ENCODE measurements around the gene MSL2. TPM values are rescaled to one million over a fixed set of nuclear protein-coding genes. Genes with fewer than 3 reads are reported as not detected.
A peak's percentile ranks its signal among the peaks of the same experiment; 100 is the strongest.
"Not testable (repeated sequence)": the region's sequence is repeated elsewhere in the genome, so short reads cannot be mapped to it uniquely, and the experiment has no call there.

MSL2 gene
- total and polyA plus RNA-seq, 4 experiments from 2014 or later, result 36.3 to 103 (median 69.9) TPM

GRCh38 chr3:136198462-136199078, 2.4 kb upstream of the MSL2 start:
- intact Hi-C loops (cut with micrococcal nuclease), result loop anchor here (5.0 to 10.0 kb wide), 2 partner anchors 1711 to 1986 kb away; partner anchors contain the start of genes ANAPC13, ARMC8 and CEP63
- not testable (repeated sequence) for H3K9me3 ChIP-seq (ENCODE audit: control insufficient read depth in 1 of 2, low read length in 2 of 2); H3K4me3 Mint-ChIP-seq; H3K9me3 Mint-ChIP-seq; DNase-seq; H3K4me3 ChIP-seq (ENCODE audit: low read length in 2 of 2); H3K36me3 ChIP-seq (ENCODE audit: insufficient read depth, low read length); H3K27me3 ChIP-seq (ENCODE audit: insufficient read depth, low read length); H3K27ac ChIP-seq (ENCODE audit: low read depth, low read length); H3K27me3 Mint-ChIP-seq
- H3K27ac Mint-ChIP-seq, result peak overlapping the region in 6 of 7 donors; percentile 18 to 99 (median 32)
- peaks cover 9 to 29% of the 10 kb centered on the region in 2 donors for H3K36me3 Mint-ChIP-seq
- H3K4me1 Mint-ChIP-seq, result peaks cover 11 to 33% (median 20%) of the 10 kb centered on the region in 4 donors
- CTCF ChIA-PET (ENCODE audit: partially characterized antibody), result interaction anchor here (1.4 to 6.3 kb wide), 3 partner anchors 9 to 554 kb away, joined by 5 to 76 read pairs (median 9); partner anchors contain the start of gene STAG1
- peaks cover 13% of the 10 kb centered on the region for H3K4me1 ChIP-seq (ENCODE audit: insufficient read depth, low read length)
- POLR2A ChIA-PET (ENCODE audit: partially characterized antibody), result interaction anchor here (4.5 to 7.2 kb wide), 4 partner anchors 13 to 554 kb away, joined by 28 to 101 read pairs (median 68); partner anchors contain the start of genes PCCB and STAG1

DNA sequence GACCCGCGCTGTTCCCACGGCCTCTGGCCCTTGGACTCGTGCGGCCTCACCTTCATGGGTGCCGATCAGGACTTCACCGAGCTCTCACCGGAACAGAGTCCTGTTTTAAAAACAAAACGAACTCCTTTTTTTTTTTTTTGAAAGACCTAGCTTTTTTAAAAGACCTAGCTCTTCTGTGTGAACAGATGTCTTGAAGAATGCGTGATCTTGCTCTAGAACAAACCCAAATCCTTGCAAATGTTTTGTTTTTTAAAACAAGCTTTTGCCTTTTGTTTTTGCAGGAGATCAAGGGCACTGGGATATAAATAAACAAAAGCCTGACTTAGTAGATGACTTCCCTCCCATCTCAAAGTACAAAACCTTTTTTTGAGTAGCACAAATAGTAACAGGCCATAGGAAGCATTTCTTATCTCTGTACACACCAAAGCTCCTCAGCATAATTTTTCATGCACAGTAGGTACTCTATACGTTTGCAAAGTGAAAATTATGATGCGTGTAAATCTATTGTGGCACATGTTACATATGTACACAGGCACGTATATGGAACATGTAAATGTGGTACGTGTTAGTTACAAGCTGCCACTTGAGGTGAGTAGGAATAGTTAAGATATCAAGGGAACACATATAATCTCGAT, 1.1 kb upstream of the MSL2 start:
- ChIA-PET POLR2A (ENCODE audit: partially characterized antibody) (interaction anchor here (0.6 to 7.2 kb wide), 16 partner anchors 8 to 732 kb away, joined by 3 to 101 read pairs (median 4); partner anchors contain the start of genes NCK1, PCCB and STAG1), CTCF (ENCODE audit: partially characterized antibody) (interaction anchor here (0.8 to 6.3 kb wide), 14 partner anchors 11 to 835 kb away, joined by 3 to 76 read pairs (median 5); partner anchors contain the start of genes NCK1, PCCB and STAG1)
- Mint-ChIP-seq H3K9me3 (peaks cover 0 to 7% (median 1%) of the 10 kb centered on the region in 8 donors), H3K4me1 (peaks cover 19 to 46% (median 29%) of the 10 kb centered on the region in 4 donors), H3K36me3 (peaks cover 9 to 34% of the 10 kb centered on the region in 2 donors), H3K27ac (peak overlapping the region; percentile 98 to 100 (median 100)), H3K27me3 (peaks cover 3 to 9% of the 10 kb centered on the region in 2 donors), H3K4me3 (peak overlapping the region; percentile 94 to 100 (median 99))
- Histone ChIP-seq H3K4me3 (ENCODE audit: low read length in 2 of 2) (peak overlapping the region; percentile 66 to 71), H3K27me3 (ENCODE audit: insufficient read depth, low read length) (no peaks in the 10 kb centered on the region), H3K9me3 (ENCODE audit: control insufficient read depth in 1 of 2, low read length in 2 of 2) (no peaks in the 10 kb centered on the region), H3K27ac (ENCODE audit: low read depth, low read length) (peak overlapping the region; percentile 97), H3K36me3 (ENCODE audit: insufficient read depth, low read length) (no peaks in the 10 kb centered on the region), H3K4me1 (ENCODE audit: insufficient read depth, low read length) (peaks cover 19% of the 10 kb centered on the region)
- DNase-seq, result peak in 2 of 5 donors; percentile 8 to 16
- intact Hi-C loops (cut with micrococcal nuclease), result loop anchor here (2.0 to 10.0 kb wide), 3 partner anchors 118 to 1988 kb away; partner anchors contain the start of genes ANAPC13, ARMC8 and CEP63

DNA sequence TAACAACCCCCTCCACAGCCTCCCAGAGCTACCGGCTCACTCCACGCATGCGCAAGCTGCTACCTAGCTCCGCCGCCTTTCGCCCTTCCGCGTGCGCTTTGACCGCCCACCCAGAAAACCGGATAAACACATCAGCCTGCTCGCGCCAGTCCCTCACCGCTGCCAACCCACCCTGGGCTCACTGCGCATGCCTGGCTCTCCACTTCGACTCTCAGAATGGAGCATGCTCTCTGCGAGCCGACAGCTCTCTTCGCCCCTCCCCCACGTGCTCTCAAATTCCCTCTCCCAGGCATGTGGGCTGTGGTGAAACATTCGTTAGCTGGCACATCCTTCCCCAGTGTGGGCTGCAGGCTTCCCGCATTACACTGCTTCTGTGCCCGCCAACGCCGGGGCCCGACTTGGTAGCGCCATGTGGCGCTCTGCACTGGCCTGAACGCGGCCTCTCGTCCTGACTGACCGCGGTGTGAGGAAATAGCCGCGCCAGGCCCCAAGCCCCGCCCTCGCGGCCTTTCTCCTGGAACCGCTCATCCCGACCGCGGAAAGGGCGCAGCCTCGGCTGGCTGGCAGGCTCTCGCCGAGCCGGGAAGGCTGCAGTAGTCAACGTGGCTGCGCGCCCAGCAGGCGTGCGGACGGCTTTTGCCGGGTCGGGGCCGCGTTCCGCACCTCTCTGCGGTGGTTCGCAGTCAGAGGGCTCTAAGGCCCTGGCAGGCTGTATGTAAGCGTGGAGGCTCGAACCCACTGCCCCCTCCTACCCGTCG, 445 bp upstream of the MSL2 start:
- intact Hi-C loops (cut with micrococcal nuclease), result loop anchor here (1.0 to 10.0 kb wide), 6 partner anchors 54 to 1988 kb away; partner anchors contain the start of genes ANAPC13, ARMC8, CEP63 and NCK1
- Mint-ChIP-seq H3K4me1 (peaks cover 24 to 52% (median 34%) of the 10 kb centered on the region in 4 donors), H3K4me3 (peak overlapping the region; percentile 94 to 100 (median 99)), H3K27me3 (peaks cover 3 to 9% of the 10 kb centered on the region in 2 donors), H3K9me3 (peaks cover 0 to 7% (median 1%) of the 10 kb centered on the region in 8 donors), H3K36me3 (peaks cover 9 to 40% of the 10 kb centered on the region in 2 donors), H3K27ac (peak overlapping the region; percentile 98 to 100 (median 100))
- Histone ChIP-seq H3K4me1 (ENCODE audit: insufficient read depth, low read length) (peaks cover 26% of the 10 kb centered on the region), H3K36me3 (ENCODE audit: insufficient read depth, low read length) (no peaks in the 10 kb centered on the region), H3K27ac (ENCODE audit: low read depth, low read length) (peak overlapping the region; percentile 97), H3K4me3 (ENCODE audit: low read length in 2 of 2) (peak overlapping the region; percentile 66 to 71), H3K27me3 (ENCODE audit: insufficient read depth, low read length) (no peaks in the 10 kb centered on the region), H3K9me3 (ENCODE audit: control insufficient read depth in 1 of 2, low read length in 2 of 2) (no peaks in the 10 kb centered on the region)
- ChIA-PET POLR2A (ENCODE audit: partially characterized antibody) (interaction anchor here (0.6 to 7.2 kb wide), 26 partner anchors 9 to 1980 kb away, joined by 3 to 101 read pairs (median 3); partner anchors contain the start of genes NCK1, PCCB and STAG1), CTCF (ENCODE audit: partially characterized antibody) (interaction anchor here (0.5 to 6.3 kb wide), 17 partner anchors 10 to 836 kb away, joined by 3 to 76 read pairs (median 4); partner anchors contain the start of genes NCK1, PCCB and STAG1)
- peak; percentile 97 to 98 (median 97) for DNase-seq

- intact Hi-C loops (cut with micrococcal nuclease), result loop anchor here (1.0 to 10.0 kb wide), 6 partner anchors 55 to 1989 kb away; partner anchors contain the start of genes ANAPC13, ARMC8, CEP63 and NCK1
- DNase-seq, result peak; percentile 83 to 86 (median 84)
- Mint-ChIP-seq H3K4me3 (peak overlapping the region; percentile 94 to 100 (median 99)), H3K9me3 (peaks cover 0 to 7% (median 1%) of the 10 kb centered on the region in 8 donors), H3K36me3 (peaks cover 9 to 48% of the 10 kb centered on the region in 2 donors), H3K4me1 (peaks cover 33 to 64% (median 44%) of the 10 kb centered on the region in 4 donors), H3K27ac (peak overlapping the region; percentile 98 to 100 (median 100)), H3K27me3 (peaks cover 3 to 9% of the 10 kb centered on the region in 2 donors)
- ChIA-PET CTCF (ENCODE audit: partially characterized antibody) (interaction anchor here (0.8 to 6.3 kb wide), 12 partner anchors 13 to 818 kb away, joined by 3 to 76 read pairs (median 4); partner anchors contain the start of genes NCK1, PCCB and STAG1), POLR2A (ENCODE audit: partially characterized antibody) (interaction anchor here (1.0 to 7.2 kb wide), 12 partner anchors 10 to 666 kb away, joined by 3 to 101 read pairs (median 13); partner anchors contain the start of genes NCK1, PCCB and STAG1)
- H3K9me3 ChIP-seq (ENCODE audit: control insufficient read depth in 1 of 2, low read length in 2 of 2), result no peaks in the 10 kb centered on the region
- H3K27me3 ChIP-seq (ENCODE audit: insufficient read depth, low read length), result no peaks in the 10 kb centered on the region
- H3K27ac ChIP-seq (ENCODE audit: low read depth, low read length), result peak overlapping the region; percentile 97
- peaks cover 37% of the 10 kb centered on the region for H3K4me1 ChIP-seq (ENCODE audit: insufficient read depth, low read length)
- H3K36me3 ChIP-seq (ENCODE audit: insufficient read depth, low read length), result no peaks in the 10 kb centered on the region
- H3K4me3 ChIP-seq (ENCODE audit: low read length in 2 of 2), result peak overlapping the region; percentile 71 to 98
Observed at GRCh38 chr3:136195258-136196063, 674 bp downstream of the MSL2 start.

- Mint-ChIP-seq H3K4me3 (peak overlapping the region; percentile 94 to 100 (median 98)), H3K36me3 (peaks cover 9 to 53% of the 10 kb centered on the region in 2 donors), H3K4me1 (peaks cover 37 to 72% (median 50%) of the 10 kb centered on the region in 4 donors), H3K27me3 (peaks cover 3 to 9% of the 10 kb centered on the region in 2 donors), H3K9me3 (peaks cover 0 to 7% (median 1%) of the 10 kb centered on the region in 8 donors), H3K27ac (peak overlapping the region; percentile 97 to 100 (median 98))
- H3K9me3 ChIP-seq (ENCODE audit: control insufficient read depth in 1 of 2, low read length in 2 of 2), result no peaks in the 10 kb centered on the region
- intact Hi-C loops (cut with micrococcal nuclease), result loop anchor here (5.0 to 10.0 kb wide), 2 partner anchors 1707 to 1990 kb away; partner anchors contain the start of genes ANAPC13, ARMC8 and CEP63
- peak overlapping the region; percentile 97 for H3K27ac ChIP-seq (ENCODE audit: low read depth, low read length)
- DNase-seq, result peak; percentile 78 to 92 (median 80)
- CTCF ChIA-PET (ENCODE audit: partially characterized antibody), result interaction anchor here (1.1 to 6.3 kb wide), 7 partner anchors 12 to 819 kb away, joined by 3 to 76 read pairs (median 4); partner anchors contain the start of genes PCCB and STAG1
- no peaks in the 10 kb centered on the region for H3K27me3 ChIP-seq (ENCODE audit: insufficient read depth, low read length)
- POLR2A ChIA-PET (ENCODE audit: partially characterized antibody), result interaction anchor here (0.6 to 7.2 kb wide), 14 partner anchors 9 to 725 kb away, joined by 3 to 101 read pairs (median 4); partner anchors contain the start of genes NCK1, PCCB and STAG1
- peak overlapping the region; percentile 71 to 98 for H3K4me3 ChIP-seq (ENCODE audit: low read length in 2 of 2)
- no peaks in the 10 kb centered on the region for H3K36me3 ChIP-seq (ENCODE audit: insufficient read depth, low read length)
- H3K4me1 ChIP-seq (ENCODE audit: insufficient read depth, low read length), result peaks cover 46% of the 10 kb centered on the region
Observed at GRCh38 chr3:136194409-136195257, 1.5 kb downstream of the MSL2 start.

Data from CD4-positive, alpha-beta memory T cell (primary cell).